HEK293 (cell line): ENCODE measurements around the gene IZUMO1.

ENCODE experiments used
- GFI1B ChIP-seq: fragments of 450-650 bp; formaldehyde crosslinking; IDR thresholded peaks from 2 replicates; pipeline ENCODE4 v1.5.1; 2016; ENCODE audit warnings: missing biosample characterization, missing genetic modification characterization
- KLF1 ChIP-seq: fragments of 450-650 bp; formaldehyde crosslinking; IDR thresholded peaks from 2 replicates; pipeline ENCODE4 v1.5.1; 2016; ENCODE audit warnings: missing biosample characterization, missing genetic modification characterization
- KLF8 ChIP-seq: fragments of 450-650 bp; formaldehyde crosslinking; IDR thresholded peaks from 2 replicates; pipeline ENCODE4 v1.5.1; 2016; ENCODE audit warnings: missing biosample characterization, missing genetic modification characterization
- KLF9 ChIP-seq: fragments of 450-650 bp; formaldehyde crosslinking; IDR thresholded peaks from 2 replicates; pipeline ENCODE4 v1.5.1; 2016; ENCODE audit warnings: missing biosample characterization, missing genetic modification characterization, low read depth
- MYNN ChIP-seq: fragments of 450-650 bp; formaldehyde crosslinking; IDR thresholded peaks from 2 replicates; pipeline ENCODE4 v1.5.1; 2016; ENCODE audit warnings: missing biosample characterization, missing genetic modification characterization, borderline replicate concordance
- PATZ1 ChIP-seq: fragments of 450-650 bp; formaldehyde crosslinking; IDR thresholded peaks from 2 replicates; pipeline ENCODE4 v1.5.1; 2016; ENCODE audit warnings: missing biosample characterization, missing genetic modification characterization
- PBX3 ChIP-seq: sonication (generic); formaldehyde crosslinking; IDR thresholded peaks from 2 replicates; pipeline ENCODE4 v1.8.1; 2022; ENCODE audit warnings: mild to moderate bottlenecking, moderate library complexity, missing genetic modification reagents
- PRDM4 ChIP-seq: fragments of 450-650 bp; formaldehyde crosslinking; IDR thresholded peaks from 2 replicates; pipeline ENCODE4 v1.5.1; 2017; ENCODE audit warnings: missing biosample characterization, missing genetic modification characterization
- SP2 ChIP-seq: fragments of 450-650 bp; formaldehyde crosslinking; IDR thresholded peaks from 2 replicates; pipeline ENCODE4 v1.5.1; 2016; ENCODE audit warnings: missing biosample characterization, missing genetic modification characterization
- SP3 ChIP-seq: fragments of 450-650 bp; formaldehyde crosslinking; IDR thresholded peaks from 2 replicates; pipeline ENCODE4 v1.5.1; 2016; ENCODE audit warnings: missing biosample characterization, missing genetic modification characterization
- YY1 ChIP-seq: fragments of 450-650 bp; formaldehyde crosslinking; IDR thresholded peaks from 2 replicates; pipeline ENCODE4 v1.5.1; 2018; ENCODE audit warnings: missing biosample characterization, missing genetic modification characterization
- ZBTB11 ChIP-seq: fragments of 450-650 bp; formaldehyde crosslinking; conservative IDR thresholded peaks from 2 replicates; pipeline ENCODE4 v1.5.1; 2016; ENCODE audit warnings: low read depth, missing biosample characterization, missing genetic modification characterization
- ZBTB48 ChIP-seq: fragments of 450-650 bp; formaldehyde crosslinking; IDR thresholded peaks from 2 replicates; pipeline ENCODE4 v1.5.1; 2016; ENCODE audit warnings: missing biosample characterization, missing genetic modification characterization
- ZFP3 ChIP-seq: fragments of 450-650 bp; formaldehyde crosslinking; IDR thresholded peaks from 2 replicates; pipeline ENCODE4 v1.5.1; 2016; ENCODE audit warnings: low read depth, missing biosample characterization, missing genetic modification characterization
- ZFP69B ChIP-seq: fragments of 450-650 bp; formaldehyde crosslinking; IDR thresholded peaks from 2 replicates; pipeline ENCODE4 v1.5.1; 2016; ENCODE audit warnings: missing biosample characterization, missing genetic modification characterization
- ZNF2 ChIP-seq: fragments of 450-650 bp; formaldehyde crosslinking; IDR thresholded peaks from 2 replicates; pipeline ENCODE4 v1.5.1; 2016; ENCODE audit warnings: missing biosample characterization, missing genetic modification characterization
- ZNF221 ChIP-seq: fragments of 450-650 bp; formaldehyde crosslinking; IDR thresholded peaks from 2 replicates; pipeline ENCODE4 v1.5.1; 2017; ENCODE audit warnings: missing biosample characterization, missing genetic modification characterization, borderline replicate concordance
- ZNF350 ChIP-seq: fragments of 450-650 bp; formaldehyde crosslinking; IDR thresholded peaks from 2 replicates; pipeline ENCODE4 v1.5.0; 2017; ENCODE audit warnings: missing biosample characterization, mild to moderate bottlenecking, missing genetic modification characterization
- ZNF37A ChIP-seq: fragments of 450-650 bp; IDR thresholded peaks from 2 replicates; pipeline ENCODE4 v1.5.1; 2018; ENCODE audit warnings: missing biosample characterization, missing genetic modification characterization
- ZNF426 ChIP-seq: fragments of 450-650 bp; formaldehyde crosslinking; IDR thresholded peaks from 2 replicates; pipeline ENCODE4 v1.5.1; 2017; ENCODE audit warnings: missing biosample characterization, missing genetic modification characterization, mild to moderate bottlenecking, inconsistent platforms, moderate library complexity
- ZNF514 ChIP-seq: fragments of 450-650 bp; formaldehyde crosslinking; IDR thresholded peaks from 2 replicates; pipeline ENCODE4 v1.5.1; 2016; ENCODE audit warnings: missing biosample characterization, missing genetic modification characterization
- ZNF549 ChIP-seq: fragments of 450-650 bp; IDR thresholded peaks from 2 replicates; pipeline ENCODE4 v1.5.1; 2018; ENCODE audit warnings: missing biosample characterization, missing genetic modification characterization, mild to moderate bottlenecking, inconsistent platforms, moderate library complexity
- ZNF558 ChIP-seq: fragments of 450-650 bp; formaldehyde crosslinking; IDR thresholded peaks from 2 replicates; pipeline ENCODE4 v1.5.1; 2016; ENCODE audit warnings: missing biosample characterization, missing genetic modification characterization
- ZNF624 ChIP-seq: fragments of 450-650 bp; formaldehyde crosslinking; IDR thresholded peaks from 2 replicates; pipeline ENCODE4 v1.5.1; 2017; ENCODE audit warnings: missing biosample characterization, missing genetic modification characterization
- ZNF658 ChIP-seq: fragments of 450-650 bp; formaldehyde crosslinking; IDR thresholded peaks from 2 replicates; pipeline ENCODE4; 2016; ENCODE audit warnings: missing biosample characterization, missing genetic modification characterization
- ZNF692 ChIP-seq: fragments of 450-650 bp; formaldehyde crosslinking; IDR thresholded peaks from 2 replicates; pipeline ENCODE4 v1.5.1; 2016; ENCODE audit warnings: missing biosample characterization, missing genetic modification characterization
- ZNF792 ChIP-seq: fragments of 450-650 bp; formaldehyde crosslinking; IDR thresholded peaks from 2 replicates; pipeline ENCODE4 v1.5.1; 2016; ENCODE audit warnings: missing biosample characterization, missing genetic modification characterization
- ZSCAN18 ChIP-seq: fragments of 450-650 bp; formaldehyde crosslinking; IDR thresholded peaks from 2 replicates; pipeline ENCODE4 v1.5.1; 2016; ENCODE audit warnings: missing biosample characterization, missing genetic modification characterization

Gene IZUMO1

GRCh38 chr19:48738557-48739403 lies 7.9 kb downstream of the IZUMO1 start (continued):
- TF ChIP-seq ZBTB11 (no peak), SP2 (peak; percentile 84), ZFP3 (tag by site-specific recombination) (0 out of 2 replicates have a peak, but pooled peaks have one; percentile 12), PRDM4 (0 out of 2 replicates have a peak, but pooled peaks have one; percentile 17), PATZ1 (tag by site-specific recombination) (peak; percentile 59), ZBTB48 (tag by site-specific recombination) (no peak), ZFP69B (tag by site-specific recombination) (no peak), GFI1B (tag by site-specific recombination) (no peak), ZNF792 (tag by site-specific recombination) (no peak), KLF8 (tag by site-specific recombination) (peak; percentile 73), ZNF658 (no peak), SP3 (peak; percentile 93), ZNF2 (tag by site-specific recombination) (no peak), ZNF558 (tag by site-specific recombination) (no peak), KLF1 (tag by site-specific recombination) (peak; percentile 90), ZNF37A (tag by site-specific recombination) (no peak), ZNF624 (no peak), YY1 (tag by site-specific recombination) (no peak), ZSCAN18 (tag by site-specific recombination) (no peak), ZNF426 (tag by site-specific recombination) (no peak), PBX3 (peak; percentile 95), KLF9 (tag by site-specific recombination) (peak; percentile 85), MYNN (tag by site-specific recombination) (no peak), ZNF514 (tag by site-specific recombination) (no peak), ZNF221 (tag by site-specific recombination) (no peak), ZNF549 (tag by site-specific recombination) (no peak), ZNF350 (tag by site-specific recombination) (no peak), ZNF692 (no peak; the same call in 1 of the 2 replicates)
